GM18517 (cell line): ENCODE measurements around the gene AMIGO1.
A peak's percentile ranks its signal among the peaks of the same experiment; 100 is the strongest.
"Not testable (repeated sequence)": the region's sequence is repeated elsewhere in the genome, so short reads cannot be mapped to it uniquely, and the experiment has no call there.

ENCODE experiments used
- ATAC-seq: cut with Tn5 transposase; IDR thresholded peaks from one replicate; pipeline ENCODE4 v1.9.1; 2021; ENCODE audit warnings: mild to moderate bottlenecking, moderate library complexity; ENCODE audit not compliant: unreplicated experiment

Gene AMIGO1

DNA sequence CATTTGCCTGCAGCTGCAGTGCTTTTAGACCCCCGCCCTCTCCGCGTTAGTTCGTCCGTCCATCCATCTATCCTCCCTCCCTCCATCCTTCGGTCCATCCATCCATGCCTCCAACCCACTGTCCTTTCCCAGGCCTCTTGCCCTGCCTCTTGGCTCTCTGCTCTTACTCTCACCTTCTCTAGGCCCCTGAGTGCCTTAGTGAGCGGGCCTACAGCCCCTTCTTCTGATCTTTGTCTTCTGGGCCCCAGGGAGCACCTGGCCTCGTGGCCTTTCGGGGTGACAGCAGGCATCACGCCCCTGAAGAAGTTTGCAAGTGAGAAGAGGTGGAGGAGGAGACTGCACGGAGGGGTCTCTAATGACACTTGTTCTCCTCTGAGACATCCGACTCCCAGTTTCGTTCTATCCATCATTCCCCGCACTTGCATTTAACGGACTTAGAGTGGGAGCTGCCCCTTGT lies 25.0 kb downstream of the AMIGO1 start:
- no peak for ATAC-seq

DNA sequence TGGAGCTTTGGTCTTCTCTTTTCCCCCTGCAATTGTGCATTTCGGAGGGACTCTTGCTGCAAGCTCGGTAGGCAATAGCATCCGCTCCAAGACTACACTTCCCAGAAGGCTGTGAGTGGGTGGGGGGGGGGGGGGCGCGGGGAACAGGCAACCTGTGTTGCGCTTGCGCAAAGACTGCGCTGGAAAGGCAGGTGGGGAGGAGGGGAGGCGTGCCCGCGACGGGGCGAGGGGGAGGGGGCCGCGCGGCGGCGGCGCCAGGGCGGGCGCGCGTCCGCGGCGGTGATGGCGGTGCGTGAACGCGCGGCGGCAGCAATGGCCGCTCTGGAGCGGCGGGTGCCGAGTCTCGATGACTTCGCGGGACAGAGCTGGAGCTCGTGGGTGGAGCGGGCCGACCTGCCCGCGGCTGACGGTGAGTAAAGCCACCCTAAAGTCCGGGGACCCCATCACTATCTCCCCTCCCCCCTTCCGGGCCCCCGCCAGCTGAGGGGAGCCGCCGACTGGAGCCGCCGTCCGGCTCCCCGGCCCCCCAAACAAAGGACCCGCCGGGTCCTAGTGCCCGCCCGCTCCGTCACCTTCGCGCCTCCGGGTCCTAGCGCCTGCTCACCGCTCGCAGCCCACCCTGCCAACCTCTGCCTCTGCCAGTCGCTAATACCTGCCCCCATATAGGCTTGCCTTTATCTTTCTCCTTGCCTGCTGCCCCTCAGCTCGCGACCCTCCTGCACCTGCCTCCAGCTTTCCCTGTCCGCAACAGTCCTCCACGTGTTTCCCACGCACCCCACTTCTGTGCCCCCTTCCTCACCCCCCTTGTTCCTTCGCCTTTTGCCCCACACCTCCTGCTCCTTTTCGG lies 25.6 kb downstream of the AMIGO1 start, which contains the start of gene ATXN7L2:
Gene ATXN7L2 (plus strand): TSS at position 234 of the 847 bp plus-strand sequence. CDS start 49 bp downstream, at position 283.
- ATAC-seq, result peak; percentile 62

DNA sequence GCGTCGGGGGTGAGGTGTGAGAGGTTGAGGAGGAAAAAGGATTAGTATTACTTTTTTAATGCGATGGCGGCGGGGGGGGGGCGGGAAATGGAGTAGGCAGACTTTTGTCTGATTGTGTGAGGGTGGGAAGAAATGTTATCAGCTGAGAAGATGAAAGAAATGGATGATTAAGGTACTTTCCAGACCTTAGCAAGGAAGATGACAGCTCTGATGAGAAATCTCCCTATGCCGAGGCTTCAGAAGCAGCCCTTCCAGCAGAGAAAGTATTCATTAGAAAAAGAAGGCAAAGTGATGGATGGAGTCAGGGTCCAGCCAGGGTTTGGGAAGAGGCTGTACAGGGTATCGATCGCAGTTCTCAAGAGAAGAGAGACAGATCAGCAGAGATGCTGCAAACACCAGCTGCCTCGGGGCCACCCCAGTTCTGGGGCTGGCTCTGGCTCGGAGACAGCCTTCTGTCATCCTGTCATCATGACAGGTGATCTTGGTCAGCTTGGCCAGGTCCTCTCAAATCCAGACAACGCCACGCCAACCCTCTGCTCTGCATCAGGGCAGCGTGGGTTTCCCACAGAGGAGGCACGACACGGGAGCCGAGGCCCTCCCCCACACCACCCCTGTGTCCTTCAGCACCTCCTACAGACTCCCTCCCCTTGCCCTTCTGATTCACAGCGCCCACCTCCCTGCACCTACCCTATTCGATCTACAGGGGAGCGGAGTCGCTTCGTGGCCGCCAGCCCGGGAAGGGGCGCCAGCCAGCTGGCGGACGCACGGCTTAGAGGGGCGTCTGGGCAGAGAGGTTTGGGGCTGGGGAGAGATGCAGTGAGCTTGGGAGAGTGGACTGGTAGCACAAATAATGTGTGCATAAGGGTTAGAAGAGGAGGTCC lies 26.5 kb downstream of the AMIGO1 start:
- ATAC-seq, result peak; percentile 18

DNA sequence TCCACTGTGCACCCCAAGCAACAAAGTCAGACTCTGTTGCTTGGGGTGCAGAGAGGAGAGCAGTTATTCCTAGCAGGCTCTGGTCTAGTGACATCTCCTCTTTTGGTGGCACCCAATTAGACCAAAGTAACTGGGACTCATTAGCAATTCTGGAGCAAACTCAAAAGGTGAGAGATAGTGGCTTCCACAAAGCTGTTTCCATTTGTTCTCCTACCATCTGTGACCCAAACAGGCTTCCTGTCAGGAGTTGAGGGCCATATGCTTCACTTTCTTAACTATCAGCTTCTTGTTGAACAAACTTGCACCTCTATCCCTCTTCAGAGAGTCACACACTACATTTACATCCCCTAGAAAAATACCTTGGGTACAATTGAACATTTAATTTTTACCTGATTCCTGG lies 27.3 kb downstream of the AMIGO1 start:
- ATAC-seq, result no peak

DNA sequence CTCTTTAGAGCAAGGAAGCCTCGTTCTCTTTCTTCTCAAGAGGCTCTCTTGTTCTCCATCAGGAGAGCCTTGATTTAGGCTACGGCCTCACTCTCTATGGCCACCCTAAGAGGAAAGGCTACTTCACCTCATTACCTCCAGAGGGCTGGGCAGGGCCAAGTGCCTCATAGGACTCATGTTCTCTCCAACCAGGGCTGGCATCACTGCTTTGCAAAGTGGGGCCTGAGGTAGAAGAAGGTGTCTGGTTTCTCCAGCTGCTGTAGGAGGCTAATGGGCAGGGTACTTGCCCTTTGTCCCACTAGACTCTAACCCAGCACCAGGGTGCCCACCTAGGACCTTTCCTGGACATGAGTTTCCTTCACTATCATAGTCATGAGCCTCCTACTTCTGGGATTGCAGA lies 27.9 kb downstream of the AMIGO1 start:
- no peak for ATAC-seq

DNA sequence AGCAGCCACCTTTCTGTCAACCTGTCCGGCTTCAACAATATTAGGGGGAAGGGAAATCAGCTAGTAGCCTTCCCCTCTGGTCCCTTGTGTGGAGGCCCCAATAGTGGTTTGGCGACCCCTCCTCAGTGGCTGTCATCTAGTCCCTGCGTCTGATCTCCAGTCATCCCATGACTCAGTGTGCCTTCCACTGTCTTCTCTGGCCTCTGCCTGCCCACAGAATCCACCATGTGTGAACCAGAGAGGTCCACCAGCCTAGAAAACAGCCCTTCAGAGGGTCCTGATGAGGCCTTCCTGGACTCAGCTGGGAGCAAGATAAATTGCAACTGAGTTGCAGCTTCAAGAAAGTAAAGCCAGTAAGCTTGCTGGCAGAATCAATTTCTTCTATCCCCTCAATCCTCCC lies 29.6 kb downstream of the AMIGO1 start:
- no peak for ATAC-seq

DNA sequence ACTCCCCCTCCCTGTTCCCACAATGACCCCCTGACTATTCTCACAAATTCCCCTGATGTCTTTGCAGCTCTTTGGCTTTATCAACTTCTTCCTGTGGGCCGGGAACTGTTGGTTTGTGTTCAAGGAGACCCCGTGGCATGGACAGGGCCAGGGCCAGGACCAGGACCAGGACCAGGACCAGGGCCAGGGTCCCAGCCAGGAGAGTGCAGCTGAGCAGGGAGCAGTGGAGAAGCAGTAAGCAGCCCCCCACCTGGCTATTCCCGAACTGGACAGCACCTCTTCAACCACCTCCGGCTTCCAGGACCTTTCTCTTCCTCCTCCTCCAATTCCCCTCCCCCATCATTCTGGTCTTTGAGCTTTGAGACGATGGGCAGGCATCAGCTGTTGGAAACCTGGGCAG lies 30.2 kb downstream of the AMIGO1 start:
- ATAC-seq, result no peak

DNA sequence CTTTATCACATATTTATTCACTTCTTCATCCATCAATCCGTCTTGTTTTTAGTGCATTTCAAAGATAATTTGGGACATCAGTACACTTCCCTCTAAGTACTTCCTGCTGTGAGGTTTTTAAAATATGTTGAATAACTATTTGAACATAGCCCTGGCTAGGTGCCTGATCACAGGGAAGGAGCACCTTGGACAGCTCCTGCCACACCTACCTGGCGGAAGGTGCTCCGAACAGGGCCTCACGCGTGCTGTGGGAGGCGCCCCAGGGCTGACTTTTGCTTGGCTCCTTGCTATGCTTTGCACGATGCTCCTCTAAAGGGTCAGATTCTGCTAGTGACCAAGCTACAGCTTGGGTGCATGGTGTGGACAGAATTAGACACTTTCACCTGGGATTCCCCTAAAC lies 30.7 kb downstream of the AMIGO1 start:
- ATAC-seq, result no peak

DNA sequence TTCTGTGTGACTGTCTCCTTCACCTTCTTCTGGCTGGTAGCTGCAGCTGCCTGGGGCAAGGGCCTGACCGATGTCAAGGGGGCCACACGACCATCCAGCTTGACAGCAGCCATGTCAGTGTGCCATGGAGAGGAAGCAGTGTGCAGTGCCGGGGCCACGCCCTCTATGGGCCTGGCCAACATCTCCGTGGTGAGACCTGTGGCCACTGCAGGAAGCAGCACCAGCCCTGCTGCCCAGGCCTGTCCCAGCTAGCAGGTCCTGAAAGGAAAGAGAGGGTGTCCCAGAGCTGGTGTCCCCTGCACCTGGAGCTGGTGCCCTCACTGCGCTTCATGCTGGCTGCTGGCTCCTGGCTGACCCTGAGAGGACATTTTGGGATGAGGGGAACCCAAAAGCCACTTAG lies 31.7 kb downstream of the AMIGO1 start:
- no peak for ATAC-seq

DNA sequence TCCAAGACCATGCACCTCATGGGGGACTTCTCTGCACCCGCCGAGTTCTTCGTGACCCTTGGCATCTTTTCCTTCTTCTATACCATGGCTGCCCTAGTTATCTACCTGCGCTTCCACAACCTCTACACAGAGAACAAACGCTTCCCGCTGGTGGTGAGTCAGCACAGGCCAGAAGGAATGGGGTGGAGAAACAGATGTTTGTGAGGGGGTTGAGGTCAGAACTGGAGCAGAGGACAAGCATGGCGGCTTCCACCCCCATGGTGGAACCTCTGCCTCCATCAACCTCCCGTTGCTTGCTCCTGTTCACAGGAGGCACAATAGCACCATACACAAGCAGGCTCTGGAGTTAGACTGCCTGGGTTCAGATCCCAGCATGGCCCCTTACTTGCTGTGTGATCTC lies 32.7 kb downstream of the AMIGO1 start:
- ATAC-seq, result no peak

DNA sequence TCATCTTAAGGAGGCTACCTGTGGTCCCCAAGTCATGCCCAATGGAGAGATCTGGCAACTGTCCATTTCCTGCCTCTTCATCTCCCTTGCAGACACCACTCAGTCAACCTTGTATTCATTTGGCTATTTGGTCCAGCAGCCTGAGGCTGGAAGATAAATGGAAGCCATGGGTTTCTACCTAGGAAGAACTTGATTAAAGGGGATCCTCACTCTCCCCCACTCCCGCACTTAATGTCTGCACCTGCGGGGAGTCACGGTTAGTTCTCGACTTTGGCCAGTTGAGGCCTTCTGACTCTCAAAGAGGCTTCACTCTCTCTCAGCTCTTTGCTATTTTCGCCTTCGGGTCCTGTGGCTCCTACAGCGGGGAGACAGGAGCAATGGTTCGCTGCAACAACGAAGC lies 34.3 kb downstream of the AMIGO1 start:
- no peak for ATAC-seq

DNA sequence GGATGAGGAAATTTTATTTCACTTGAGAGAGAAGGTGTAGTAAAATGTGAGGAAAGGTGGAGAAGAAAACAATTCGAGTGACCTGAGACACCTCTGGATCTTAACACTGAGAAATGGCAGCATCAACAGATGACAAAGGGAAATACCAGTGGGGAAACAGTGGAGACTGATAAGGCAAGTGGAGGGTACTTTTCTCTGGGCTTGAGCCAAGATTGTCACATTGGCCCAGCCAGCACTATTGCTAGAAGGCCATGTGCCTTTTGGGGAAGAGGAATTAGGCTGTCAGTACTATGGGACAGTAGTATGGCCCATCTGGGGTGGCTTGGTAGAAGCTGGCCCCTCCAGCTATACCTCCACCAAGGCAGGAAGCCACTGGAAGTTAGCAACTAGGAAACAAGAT lies 34.8 kb downstream of the AMIGO1 start:
- ATAC-seq, result no peak

DNA sequence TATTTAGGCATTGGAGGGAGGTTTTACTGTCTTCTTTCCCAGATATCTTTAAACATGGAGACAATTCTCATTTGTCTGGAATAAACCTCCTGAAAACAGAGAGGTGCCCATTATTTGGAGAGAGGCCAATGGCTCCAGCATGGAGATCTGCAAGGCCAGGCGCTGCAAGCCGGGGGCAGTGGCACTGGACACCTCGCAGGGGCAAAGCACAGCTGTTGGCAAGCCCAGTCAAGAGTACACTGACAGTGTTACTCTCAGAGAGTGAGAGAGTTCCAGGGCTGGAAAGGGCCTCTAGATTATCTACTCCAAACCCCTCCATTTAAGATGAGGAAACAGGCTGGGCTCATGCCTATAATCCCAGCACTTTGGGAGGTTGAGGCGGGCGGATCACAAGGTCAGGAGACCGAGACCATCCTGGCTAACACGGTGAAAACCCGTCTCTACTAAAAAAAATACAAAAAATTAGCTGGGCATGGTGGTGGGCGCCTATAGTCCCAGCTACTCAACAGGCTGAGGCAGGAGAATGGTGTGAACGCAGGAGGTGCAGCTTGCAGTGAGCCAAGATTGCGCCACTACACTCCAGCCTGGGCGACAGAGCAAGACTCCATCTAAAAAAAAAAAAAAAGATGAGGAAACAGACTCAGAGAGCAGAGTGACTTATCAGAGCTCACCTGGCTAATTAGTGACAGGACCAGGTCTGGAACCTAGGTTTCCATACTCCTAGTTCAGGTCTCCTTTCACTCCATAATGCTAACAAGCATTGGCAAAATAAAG lies 36.1 kb downstream of the AMIGO1 start:
- ATAC-seq, result not testable (repeated sequence)

DNA sequence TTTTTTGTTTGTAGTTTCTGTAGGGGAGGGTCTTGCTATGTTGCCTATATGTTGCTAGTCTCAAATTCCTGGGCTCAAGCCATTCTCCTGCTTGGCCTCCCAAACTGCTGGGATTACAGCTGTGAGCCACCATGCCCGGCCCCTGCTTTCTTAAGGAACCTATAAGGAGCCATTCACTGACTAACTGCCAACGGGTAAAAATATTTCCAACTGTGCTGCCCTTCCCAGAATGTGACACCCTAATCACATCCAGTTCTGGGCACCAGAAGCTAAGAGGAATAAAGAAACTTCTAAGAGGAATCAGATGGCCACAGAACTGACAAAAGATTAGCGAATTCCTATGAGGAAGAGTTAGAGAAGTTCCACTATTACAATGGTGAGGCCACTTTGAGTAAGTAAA lies 36.7 kb downstream of the AMIGO1 start:
- no peak for ATAC-seq

DNA sequence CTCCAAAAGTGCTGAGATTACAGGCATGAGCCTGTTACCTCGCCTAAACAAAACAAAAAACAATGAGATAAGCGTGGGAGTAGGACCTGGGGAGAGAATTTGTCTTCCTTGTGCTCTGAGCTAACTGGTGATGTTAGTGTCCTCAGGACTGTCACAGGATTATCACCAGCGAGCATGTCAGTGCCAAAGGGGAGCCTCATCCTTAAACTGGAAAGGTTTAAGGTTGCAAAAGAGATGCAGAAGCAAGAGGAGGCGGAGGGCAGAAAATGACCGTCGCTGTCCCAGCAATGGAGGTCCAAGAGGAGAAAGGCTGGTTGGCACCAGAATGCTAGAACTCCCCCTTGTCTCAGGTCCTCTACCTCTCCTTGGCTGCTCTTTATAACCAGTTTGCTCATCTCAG lies 39.3 kb downstream of the AMIGO1 start:
- ATAC-seq, result no peak

DNA sequence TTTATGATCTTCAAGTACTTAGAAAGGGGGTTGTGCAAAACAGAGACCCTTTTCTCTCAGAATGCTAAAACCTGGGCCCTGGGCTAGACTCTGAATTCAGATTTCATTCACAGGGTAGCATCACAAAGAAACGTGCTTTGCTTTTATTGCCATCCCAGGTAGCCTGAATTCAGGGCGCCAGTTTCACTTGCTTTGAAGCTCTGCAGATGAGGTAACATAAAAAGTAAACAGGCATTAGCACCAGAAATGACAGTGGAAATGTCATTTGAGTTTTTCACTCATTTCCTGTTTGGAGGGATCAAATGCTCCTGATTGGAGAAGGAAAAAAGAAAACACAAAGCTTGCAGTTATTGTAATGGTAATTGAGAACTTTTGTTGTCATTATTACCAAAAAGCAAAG lies 40.6 kb downstream of the AMIGO1 start:
- ATAC-seq, result no peak

DNA sequence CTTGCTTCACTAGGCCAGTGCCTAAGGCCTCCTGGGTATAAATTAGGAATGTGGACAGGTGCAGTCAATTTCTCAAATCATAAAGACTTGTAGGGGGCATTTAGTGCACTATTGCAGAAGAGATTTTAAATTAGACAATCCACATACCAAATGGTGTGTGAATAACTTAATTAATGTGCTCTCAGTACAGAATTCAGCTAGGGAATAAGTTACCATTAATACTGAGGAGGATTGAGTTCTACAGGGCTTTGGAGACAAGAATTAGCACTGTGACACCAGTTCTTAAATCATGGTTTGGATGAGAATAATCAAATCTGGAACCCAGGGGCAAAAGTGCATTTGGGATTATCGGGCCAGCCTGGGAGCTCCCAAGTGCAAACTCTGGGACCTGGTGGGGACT lies 41.5 kb downstream of the AMIGO1 start:
- ATAC-seq, result no peak

DNA sequence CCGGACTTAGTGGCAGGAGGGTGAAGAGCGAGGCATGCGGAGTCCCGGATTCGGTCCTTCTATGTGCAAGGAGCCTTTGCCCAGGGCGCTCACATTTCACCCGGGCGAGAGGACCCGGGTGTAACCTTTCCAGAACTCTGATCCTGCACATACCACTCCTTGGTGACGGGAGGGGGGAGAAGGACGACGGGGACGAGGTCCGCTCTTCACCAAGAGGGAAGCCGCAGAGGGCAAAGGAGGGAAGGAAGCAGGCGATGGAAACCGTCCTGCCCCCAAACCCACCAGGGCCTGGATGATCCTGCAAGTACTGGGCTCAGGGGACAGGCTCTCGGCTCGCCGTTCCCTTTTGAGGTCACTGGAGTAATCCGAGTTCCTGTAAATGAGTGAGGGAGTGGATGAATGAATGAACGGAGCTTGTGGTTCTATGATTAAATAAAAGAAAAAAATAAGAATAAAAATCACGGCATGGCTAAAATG lies 42.2 kb downstream of the AMIGO1 start:
- ATAC-seq, result no peak

DNA sequence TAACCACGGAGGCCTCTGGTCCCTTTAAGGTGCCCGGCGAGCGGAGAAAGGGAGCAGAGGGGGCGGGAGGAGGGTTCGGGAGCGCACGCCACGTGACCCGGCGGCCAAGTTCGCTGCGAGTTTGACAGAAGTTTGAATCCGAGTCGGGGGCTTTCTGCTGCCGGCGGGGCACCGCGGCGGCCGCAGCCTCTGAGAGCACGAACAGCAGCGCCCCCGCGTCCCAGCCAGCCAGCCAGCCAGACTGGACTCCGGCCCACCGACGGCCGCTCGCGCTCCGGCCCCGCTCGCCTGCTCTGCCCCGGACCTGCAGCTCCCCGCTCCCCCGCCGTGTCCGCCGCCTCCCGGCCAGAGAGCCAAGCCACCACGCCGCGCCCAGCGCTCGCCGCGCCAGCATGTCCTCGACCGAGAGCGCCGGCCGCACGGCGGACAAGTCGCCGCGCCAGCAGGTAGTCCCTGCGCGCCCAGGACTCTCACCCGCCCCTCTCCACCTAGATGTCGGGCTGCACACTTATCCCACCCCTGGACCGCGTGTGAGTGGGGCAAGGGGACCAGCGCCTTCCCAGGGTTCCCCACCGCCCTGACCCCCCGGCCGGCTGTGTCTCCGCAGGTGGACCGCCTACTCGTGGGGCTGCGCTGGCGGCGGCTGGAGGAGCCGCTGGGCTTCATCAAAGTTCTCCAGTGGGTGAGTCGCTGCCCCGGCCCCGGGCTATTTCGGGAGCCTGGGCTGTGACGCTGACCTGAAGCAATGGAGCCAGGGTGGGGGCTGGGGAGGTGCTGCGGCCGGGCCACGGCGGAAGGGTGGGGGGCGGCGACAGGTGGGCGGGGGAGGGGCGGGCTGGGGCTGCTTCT lies 42.9 kb downstream of the AMIGO1 start, which contains the start of gene SYPL2:
Gene SYPL2 (plus strand): TSS at position 95 of the 849 bp plus-strand sequence. CDS start 298 bp downstream, at position 393.
- ATAC-seq, result no peak

DNA sequence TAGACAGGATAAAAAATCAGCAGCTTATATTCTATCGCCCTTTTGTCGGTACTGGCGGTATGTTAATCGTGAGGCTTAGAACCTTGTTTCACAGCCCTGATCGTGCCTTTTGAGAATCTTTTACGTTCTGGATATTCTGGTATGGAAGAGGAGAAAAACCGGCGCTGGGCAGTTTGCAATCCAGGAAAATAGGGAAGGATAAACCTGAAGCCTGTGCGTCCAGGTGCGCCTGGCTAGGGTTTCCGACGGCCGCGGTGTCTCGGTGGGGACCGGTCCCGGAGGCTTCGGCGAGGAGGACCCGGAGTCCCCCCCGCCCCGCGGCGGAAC lies 43.4 kb downstream of the AMIGO1 start:
- ATAC-seq, result no peak
